Fibroblast of villous mesenchyme (primary cell): ENCODE data around the gene TSC22D1. TPM values are rescaled to one million over a fixed set of nuclear protein-coding genes. Genes with fewer than 3 reads are reported as not detected.

Experiments used
- DNase-seq: peaks from one replicate; pipeline ENCODE4 v3.0.0-alpha.2; 2010; ENCODE audit warnings: low read depth
- H3K4me3 ChIP-seq: 2 replicates; pipeline ENCODE4 v1.5.1; 2011; ENCODE audit warnings: low read depth, mild to moderate bottlenecking, low read length
- total RNA-seq: library from RNA; depleted of rRNA; stranded (reverse); fragments of >200 nt; gene quantifications from 2 replicates; pipeline ENCODE4 v1.2.3, GENCODE V29; 2012
- TF ChIP-seq, protein P1 (sequence below): IDR thresholded peaks from 2 replicates; pipeline ENCODE4 v1.5.1; 2012; ENCODE audit warnings: low read depth, mild to moderate bottlenecking, low read length; ENCODE audit not compliant: insufficient read depth

TSC22D1 gene
- total RNA-seq, 1 donor = 54.8 TPM

DNA sequence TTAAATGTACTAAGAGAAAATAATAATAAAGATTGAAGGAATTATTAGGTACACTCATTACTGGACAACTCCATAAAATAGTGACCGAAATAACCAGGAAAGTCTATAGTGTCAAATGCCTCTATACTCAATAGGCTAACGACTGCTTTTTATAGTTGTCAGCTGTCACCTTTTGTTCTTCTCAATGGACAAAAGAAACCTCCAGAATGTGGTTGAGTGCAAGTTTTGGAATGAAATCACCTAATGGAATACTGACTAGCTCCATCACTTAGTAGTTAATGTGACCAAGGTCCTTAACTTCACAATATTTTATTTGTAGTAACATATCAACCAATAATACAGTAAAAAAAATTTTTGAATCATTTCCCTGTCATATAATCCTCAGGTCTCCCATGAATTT lies 18.1 kb downstream of the TSC22D1 start:
- DNase-seq = no peak

DNA sequence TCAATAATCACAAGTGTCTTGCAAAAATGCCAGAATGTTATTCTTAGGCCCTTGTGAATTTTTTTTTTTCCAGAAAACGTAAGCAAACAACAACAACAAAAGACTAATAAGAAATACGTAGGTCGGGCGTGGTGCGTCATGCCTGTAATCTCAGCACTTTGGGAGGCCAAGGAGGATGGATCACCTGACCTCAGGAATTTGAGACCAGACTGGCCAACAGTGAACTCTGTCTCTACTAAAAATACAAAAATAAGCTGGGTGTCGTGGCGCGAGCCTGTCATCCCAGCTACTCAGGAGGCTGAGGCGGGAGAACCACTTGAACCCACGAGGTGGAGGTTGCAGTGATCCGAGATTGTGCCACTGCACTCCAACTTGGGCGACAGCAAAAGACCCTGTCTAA lies 20.9 kb downstream of the TSC22D1 start:
- TF ChIP-seq, protein P1, sequence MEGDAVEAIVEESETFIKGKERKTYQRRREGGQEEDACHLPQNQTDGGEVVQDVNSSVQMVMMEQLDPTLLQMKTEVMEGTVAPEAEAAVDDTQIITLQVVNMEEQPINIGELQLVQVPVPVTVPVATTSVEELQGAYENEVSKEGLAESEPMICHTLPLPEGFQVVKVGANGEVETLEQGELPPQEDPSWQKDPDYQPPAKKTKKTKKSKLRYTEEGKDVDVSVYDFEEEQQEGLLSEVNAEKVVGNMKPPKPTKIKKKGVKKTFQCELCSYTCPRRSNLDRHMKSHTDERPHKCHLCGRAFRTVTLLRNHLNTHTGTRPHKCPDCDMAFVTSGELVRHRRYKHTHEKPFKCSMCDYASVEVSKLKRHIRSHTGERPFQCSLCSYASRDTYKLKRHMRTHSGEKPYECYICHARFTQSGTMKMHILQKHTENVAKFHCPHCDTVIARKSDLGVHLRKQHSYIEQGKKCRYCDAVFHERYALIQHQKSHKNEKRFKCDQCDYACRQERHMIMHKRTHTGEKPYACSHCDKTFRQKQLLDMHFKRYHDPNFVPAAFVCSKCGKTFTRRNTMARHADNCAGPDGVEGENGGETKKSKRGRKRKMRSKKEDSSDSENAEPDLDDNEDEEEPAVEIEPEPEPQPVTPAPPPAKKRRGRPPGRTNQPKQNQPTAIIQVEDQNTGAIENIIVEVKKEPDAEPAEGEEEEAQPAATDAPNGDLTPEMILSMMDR = no peak

More for the DNA sequence above, 18.1 kb downstream of the TSC22D1 start:
- TF ChIP-seq, protein P1 = no peak
- H3K4me3 ChIP-seq = no peak overlapping the region

DNA sequence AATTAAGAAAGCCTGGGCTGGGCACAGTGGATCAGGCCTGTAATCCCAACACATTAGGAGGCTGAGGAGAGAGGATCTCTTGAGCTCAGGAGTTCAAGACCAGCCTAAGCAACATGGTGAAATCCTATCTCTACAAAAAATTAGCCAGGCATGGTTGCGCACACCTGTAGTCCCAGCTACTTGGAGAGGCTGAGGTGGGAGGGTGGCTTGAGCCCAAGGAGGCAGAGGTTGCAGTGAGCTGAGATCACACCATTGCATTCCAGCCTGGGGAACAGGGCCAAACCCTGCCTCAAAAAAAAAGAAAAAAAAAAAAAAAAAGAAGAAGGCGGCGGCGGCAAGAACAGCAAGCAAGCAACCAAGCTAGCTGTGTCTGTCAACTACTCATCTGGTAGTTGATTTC lies 26.7 kb downstream of the TSC22D1 start:
- H3K4me3 ChIP-seq = no peak overlapping the region
- TF ChIP-seq, protein P1 = no peak
- no peak for DNase-seq

More for the DNA sequence above, 20.9 kb downstream of the TSC22D1 start:
- no peak overlapping the region for H3K4me3 ChIP-seq
- no peak for DNase-seq

DNA sequence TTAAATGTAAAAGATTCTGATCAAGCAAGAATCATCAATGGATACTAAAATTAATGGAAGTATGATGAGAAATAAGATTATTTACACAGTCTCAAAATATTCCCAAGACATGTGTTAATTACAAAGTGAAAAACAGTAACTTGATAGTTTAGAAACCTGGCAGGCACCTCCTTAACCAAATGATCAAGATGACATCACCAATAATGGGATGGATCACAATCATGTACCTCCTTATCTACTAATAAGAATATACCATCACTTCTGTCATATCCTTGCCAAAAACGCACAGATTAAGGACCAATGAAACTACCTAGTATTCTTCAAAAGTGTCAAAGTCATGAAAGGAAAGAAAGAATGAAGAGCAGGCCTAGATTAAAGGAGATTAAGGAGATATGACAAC lies 30.0 kb downstream of the TSC22D1 start:
- DNase-seq = no peak
- no peak overlapping the region for H3K4me3 ChIP-seq
- TF ChIP-seq, protein P1 = no peak

DNA sequence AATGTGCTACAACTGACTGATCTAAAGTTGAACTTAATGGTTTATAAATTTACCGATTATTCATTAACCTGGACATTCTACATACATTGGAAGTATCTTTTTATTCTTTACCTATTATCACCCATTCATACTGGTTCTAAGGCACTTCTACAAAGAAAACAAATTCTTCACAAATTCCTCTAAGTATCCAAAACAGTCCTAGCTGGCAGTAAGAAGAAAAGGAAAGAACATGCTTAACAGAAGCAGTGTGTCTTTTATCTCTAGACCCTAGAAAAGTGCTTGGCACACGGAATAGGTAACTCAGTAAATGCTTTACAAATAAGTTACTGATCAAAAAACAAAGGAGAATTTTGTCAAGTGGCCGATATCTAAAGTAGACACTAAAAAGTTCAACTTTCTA lies 32.8 kb downstream of the TSC22D1 start:
- no peak overlapping the region for H3K4me3 ChIP-seq
- TF ChIP-seq, protein P1 = no peak

DNA sequence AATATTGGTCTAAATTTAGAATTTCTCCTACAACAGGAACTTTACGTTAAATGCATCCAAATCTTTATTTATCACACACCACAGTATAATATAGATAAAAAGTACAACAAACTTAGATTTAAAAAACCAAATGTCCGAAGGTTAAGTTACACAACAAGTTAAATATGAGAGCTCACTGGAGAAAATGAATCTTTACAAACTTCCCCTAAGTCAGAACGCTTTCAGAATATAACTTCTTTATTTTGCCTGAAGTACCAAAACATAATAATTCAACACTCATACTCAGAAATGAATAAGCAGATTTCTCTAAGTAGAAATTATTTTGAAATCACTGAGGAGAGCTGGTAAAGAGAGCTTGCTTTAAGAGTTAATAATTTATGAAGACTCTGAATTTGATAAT lies 33.8 kb downstream of the TSC22D1 start:
- no peak for DNase-seq
- H3K4me3 ChIP-seq = no peak overlapping the region
- TF ChIP-seq, protein P1 = no peak

More for the DNA sequence above, 32.8 kb downstream of the TSC22D1 start:
- DNase-seq = no peak

DNA sequence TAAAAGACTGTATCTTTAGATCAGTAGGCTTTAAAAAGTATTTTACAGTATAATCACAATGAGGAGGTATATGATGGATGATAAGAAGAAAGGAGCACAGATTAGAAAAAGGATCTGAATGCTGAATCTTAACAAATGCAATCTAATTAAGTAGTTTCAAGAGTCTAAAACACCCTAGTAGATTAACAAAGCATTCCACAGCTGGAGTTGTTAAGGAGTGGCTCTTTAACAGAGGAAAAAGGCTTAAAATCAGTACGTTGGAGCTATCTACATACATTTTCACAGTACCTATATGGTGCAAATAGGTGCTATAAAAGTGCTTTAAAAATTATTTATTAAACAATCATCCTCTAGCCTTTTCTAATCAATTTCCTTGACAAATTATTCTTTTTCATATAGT lies 34.5 kb downstream of the TSC22D1 start:
- no peak for DNase-seq
- TF ChIP-seq, protein P1 = no peak
- no peak overlapping the region for H3K4me3 ChIP-seq
